Measurements from ENCODE around the gene DLG1.

The DLG1 gene

GRCh38 chr3:197008436-197009209 lies 289.8 kb downstream of the DLG1 start:
- DNase-seq, result no peak

- DNase-seq, result no peak
These were observed 290.5 kb downstream of the DLG1 start for GRCh38 chr3:197007953-197008352.

GRCh38 chr3:197007296-197007940 lies 291.0 kb downstream of the DLG1 start:
- no peak for DNase-seq

- no peak for DNase-seq
These were observed 291.6 kb downstream of the DLG1 start for GRCh38 chr3:197006860-197007259.

- no peak for DNase-seq
These were observed 292.0 kb downstream of the DLG1 start for GRCh38 chr3:197006446-197006845.

GRCh38 chr3:197003461-197004385 lies 294.7 kb downstream of the DLG1 start:
- no peak for DNase-seq

GRCh38 chr3:197002701-197003454 lies 295.5 kb downstream of the DLG1 start:
- peak; percentile 72 for DNase-seq

- no peak for DNase-seq
These were observed 296.3 kb downstream of the DLG1 start for GRCh38 chr3:197001972-197002700.

GRCh38 chr3:197001106-197001971 lies 297.1 kb downstream of the DLG1 start:
- peak; percentile 28 for DNase-seq

- DNase-seq, result no peak
These were observed 298.2 kb downstream of the DLG1 start for GRCh38 chr3:197000211-197000610.

- no peak for DNase-seq
These were observed 299.2 kb downstream of the DLG1 start for GRCh38 chr3:196998966-196999760.

- DNase-seq, result no peak
These were observed 301.1 kb downstream of the DLG1 start for GRCh38 chr3:196997311-196997710.

- no peak for DNase-seq
These were observed 301.8 kb downstream of the DLG1 start for GRCh38 chr3:196996454-196997265.

- DNase-seq, result no peak
These were observed 302.6 kb downstream of the DLG1 start for GRCh38 chr3:196995646-196996355.

- no peak for DNase-seq
These were observed 303.4 kb downstream of the DLG1 start for GRCh38 chr3:196995027-196995426.

GRCh38 chr3:196994056-196994455 lies 304.4 kb downstream of the DLG1 start:
- no peak for DNase-seq
